Measurements from ENCODE around the gene OR4K13.

Gene OR4K13

GRCh38 chr14:20035938-20036337 is at the start of gene OR4K13:
Gene OR4K13 (minus strand): TSS chr14:20036038. CDS start chr14:20034758, 1,280 bp downstream.
- DNase-seq: no peak
- in situ Hi-C loops (cut with HindIII; ENCODE audit: low pct_ligation_motif_present, low pct_unique_long_range_greater_than_20kb, low sequenced_read_pairs): no loop called here

GRCh38 chr14:20059745-20060144 is 23.9 kb upstream of the OR4K13 start, which contains the start of gene OR4L1:
Gene OR4L1 (plus strand): TSS chr14:20060045. CDS start chr14:20060045, 0 bp downstream.
- DNase-seq: no peak
- in situ Hi-C loops (cut with HindIII; ENCODE audit: low pct_ligation_motif_present, low pct_unique_long_range_greater_than_20kb, low sequenced_read_pairs): no loop called here

- in situ Hi-C loops (cut with HindIII; ENCODE audit: low pct_ligation_motif_present, low pct_unique_long_range_greater_than_20kb, low sequenced_read_pairs): no loop called here
- no peak for DNase-seq
Observed at GRCh38 chr14:20048202-20048601, 12.4 kb upstream of the OR4K13 start.

- no peak for DNase-seq
- in situ Hi-C loops (cut with HindIII; ENCODE audit: low pct_ligation_motif_present, low pct_unique_long_range_greater_than_20kb, low sequenced_read_pairs): no loop called here
Observed at GRCh38 chr14:20044243-20044642, 8.4 kb upstream of the OR4K13 start.

- in situ Hi-C loops (cut with HindIII; ENCODE audit: low pct_ligation_motif_present, low pct_unique_long_range_greater_than_20kb, low sequenced_read_pairs): no loop called here
- no peak for DNase-seq
Observed at GRCh38 chr14:20035449-20035848, 389 bp downstream of the OR4K13 start.

- in situ Hi-C loops (cut with HindIII; ENCODE audit: low pct_ligation_motif_present, low pct_unique_long_range_greater_than_20kb, low sequenced_read_pairs): no loop called here
- no peak for DNase-seq
Observed at GRCh38 chr14:20031058-20031457, 4.8 kb downstream of the OR4K13 start.

- DNase-seq: no peak
- in situ Hi-C loops (cut with HindIII; ENCODE audit: low pct_ligation_motif_present, low pct_unique_long_range_greater_than_20kb, low sequenced_read_pairs): no loop called here
Observed at GRCh38 chr14:20019257-20019865, 16.5 kb downstream of the OR4K13 start, which contains the start of gene OR4K14. Gene OR4K14 (minus strand): TSS chr14:20019307. CDS start chr14:20015193, 4,114 bp downstream.

- in situ Hi-C loops (cut with HindIII; ENCODE audit: low pct_ligation_motif_present, low pct_unique_long_range_greater_than_20kb, low sequenced_read_pairs): no loop called here
Observed at GRCh38 chr14:20008156-20008555, 27.7 kb downstream of the OR4K13 start.

GRCh38 chr14:20002319-20002718 is 33.5 kb downstream of the OR4K13 start:
- DNase-seq: no peak

More at GRCh38 chr14:20008156-20008555, 27.7 kb downstream of the OR4K13 start:
- DNase-seq: no peak

GRCh38 chr14:20001863-20002262 is 34.0 kb downstream of the OR4K13 start, which contains the start of gene OR4Q2:
Gene OR4Q2 (plus strand): TSS chr14:20002163.
- in situ Hi-C loops (cut with HindIII; ENCODE audit: low pct_ligation_motif_present, low pct_unique_long_range_greater_than_20kb, low sequenced_read_pairs): no loop called here
- DNase-seq: no peak

More at GRCh38 chr14:20002319-20002718, 33.5 kb downstream of the OR4K13 start:
- in situ Hi-C loops (cut with HindIII; ENCODE audit: low pct_ligation_motif_present, low pct_unique_long_range_greater_than_20kb, low sequenced_read_pairs): no loop called here

GRCh38 chr14:19993438-19993837 is 42.4 kb downstream of the OR4K13 start:
- in situ Hi-C loops (cut with HindIII; ENCODE audit: low pct_ligation_motif_present, low pct_unique_long_range_greater_than_20kb, low sequenced_read_pairs): no loop called here
- DNase-seq: no peak

All from ACHN (cell line).